Measurements from ENCODE around the gene NR5A2.

- TF ChIP-seq, protein P1, sequence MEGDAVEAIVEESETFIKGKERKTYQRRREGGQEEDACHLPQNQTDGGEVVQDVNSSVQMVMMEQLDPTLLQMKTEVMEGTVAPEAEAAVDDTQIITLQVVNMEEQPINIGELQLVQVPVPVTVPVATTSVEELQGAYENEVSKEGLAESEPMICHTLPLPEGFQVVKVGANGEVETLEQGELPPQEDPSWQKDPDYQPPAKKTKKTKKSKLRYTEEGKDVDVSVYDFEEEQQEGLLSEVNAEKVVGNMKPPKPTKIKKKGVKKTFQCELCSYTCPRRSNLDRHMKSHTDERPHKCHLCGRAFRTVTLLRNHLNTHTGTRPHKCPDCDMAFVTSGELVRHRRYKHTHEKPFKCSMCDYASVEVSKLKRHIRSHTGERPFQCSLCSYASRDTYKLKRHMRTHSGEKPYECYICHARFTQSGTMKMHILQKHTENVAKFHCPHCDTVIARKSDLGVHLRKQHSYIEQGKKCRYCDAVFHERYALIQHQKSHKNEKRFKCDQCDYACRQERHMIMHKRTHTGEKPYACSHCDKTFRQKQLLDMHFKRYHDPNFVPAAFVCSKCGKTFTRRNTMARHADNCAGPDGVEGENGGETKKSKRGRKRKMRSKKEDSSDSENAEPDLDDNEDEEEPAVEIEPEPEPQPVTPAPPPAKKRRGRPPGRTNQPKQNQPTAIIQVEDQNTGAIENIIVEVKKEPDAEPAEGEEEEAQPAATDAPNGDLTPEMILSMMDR (conservative IDR thresholded peaks at IDR 0.05 in 1 of 2, IDR thresholded peaks at IDR 0.05 in 1 of 2; ENCODE audit: low read depth in 1 of 2, low read length in 2 of 2): no peak
- no peak for TF ChIP-seq EZH2 (IDR thresholded peaks at IDR 0.05; ENCODE audit: low read length, missing control alignments)
Observed at GRCh38 chr1:200213921-200214320, 186.4 kb downstream of the NR5A2 start.

Measured in fibroblast of lung (primary cell).